Smooth muscle cell (in vitro differentiated cells): ENCODE measurements around the gene RTCA. TPM values are rescaled to one million over a fixed set of nuclear protein-coding genes. Genes with fewer than 3 reads are reported as not detected.

ENCODE experiments used
- DNase-seq: peaks from one replicate; lab custom pipeline; 2025; ENCODE audit not compliant: unreplicated experiment; lab: John Stamatoyannopoulos, UW
- H2AFZ ChIP-seq: fragments of 200-600 bp; sonication (generic); 2 replicates; pipeline ENCODE4 v1.6.0; 2016; ENCODE audit warnings: antibody characterized with exemption, low read depth, mild to moderate bottlenecking
- H3F3A ChIP-seq: fragments of 200-600 bp; sonication (generic); 2 replicates; pipeline ENCODE4 v1.6.0; 2017; ENCODE audit warnings: antibody characterized with exemption, low read depth
- H3K27ac ChIP-seq: fragments of 200-600 bp; sonication (generic); 2 replicates; pipeline ENCODE4 v1.5.1; 2016; ENCODE audit warnings: low read depth, mild to moderate bottlenecking
- H3K27me3 ChIP-seq: fragments of 200-600 bp; sonication (generic); 2 replicates; pipeline ENCODE4 v1.6.1; 2016; ENCODE audit warnings: low read depth, mild to moderate bottlenecking
- H3K36me3 ChIP-seq: fragments of 200-600 bp; sonication (generic); 2 replicates; pipeline ENCODE4 v1.5.1; 2016; ENCODE audit warnings: low read depth
- H3K4me1 ChIP-seq: fragments of 200-600 bp; sonication (generic); 2 replicates; pipeline ENCODE4 v1.5.1; 2016; ENCODE audit warnings: low read depth
- H3K4me2 ChIP-seq: fragments of 200-600 bp; sonication (generic); 2 replicates; pipeline ENCODE4 v1.6.0; 2016; ENCODE audit warnings: mild to moderate bottlenecking
- H3K4me3 ChIP-seq: fragments of 200-600 bp; sonication (generic); 2 replicates; pipeline ENCODE4 v1.5.1; 2016; ENCODE audit warnings: mild to moderate bottlenecking
- H3K79me2 ChIP-seq: fragments of 200-600 bp; sonication (generic); 2 replicates; pipeline ENCODE4 v1.6.0; 2016; ENCODE audit warnings: low read depth, mild to moderate bottlenecking
- H3K9ac ChIP-seq: fragments of 200-600 bp; sonication (generic); 2 replicates; pipeline ENCODE4 v1.6.0; 2016; ENCODE audit warnings: low read depth
- H3K9me3 ChIP-seq: fragments of 200-600 bp; sonication (generic); replicated peaks from 2 replicates; pipeline ENCODE4 v1.5.1; 2016; ENCODE audit warnings: low read depth
- H4K20me1 ChIP-seq: fragments of 200-600 bp; sonication (generic); 2 replicates; pipeline ENCODE4 v1.6.0; 2016; ENCODE audit warnings: low read depth
- WGBS: methylation state at CpG from one replicate; pipeline ENCODE4 v1.1.7; 2016; ENCODE audit warnings: low lambda C conversion rate; 5-methylcytosine and 5-hydroxymethylcytosine counted together
- polyA plus RNA-seq: library from polyadenylated mRNA; unstranded; fragments of >200 nt; fragmentation: Nextera tagmentation; extraction: Ambion mirVana; gene quantifications from 2 replicates; pipeline ENCODE4 v1.2.1, GENCODE V29; 2016
- total RNA-seq: library from RNA; depleted of rRNA; stranded (reverse); fragments of >200 nt; gene quantifications from 2 replicates; pipeline ENCODE4 v1.2.3, GENCODE V29; 2014
- TF ChIP-seq, protein P1 (sequence below): fragments of 200-600 bp; sonication (generic); IDR thresholded peaks from 2 replicates; pipeline ENCODE4 v1.5.1; 2017; ENCODE audit warnings: borderline replicate concordance, mild to moderate bottlenecking, antibody characterized with exemption; ENCODE audit not compliant: insufficient read depth, poor library complexity, severe bottlenecking

Gene RTCA
- total and polyA plus RNA-seq, 2 experiments from 2014 or later, result 51.7 to 67.5 TPM

DNA sequence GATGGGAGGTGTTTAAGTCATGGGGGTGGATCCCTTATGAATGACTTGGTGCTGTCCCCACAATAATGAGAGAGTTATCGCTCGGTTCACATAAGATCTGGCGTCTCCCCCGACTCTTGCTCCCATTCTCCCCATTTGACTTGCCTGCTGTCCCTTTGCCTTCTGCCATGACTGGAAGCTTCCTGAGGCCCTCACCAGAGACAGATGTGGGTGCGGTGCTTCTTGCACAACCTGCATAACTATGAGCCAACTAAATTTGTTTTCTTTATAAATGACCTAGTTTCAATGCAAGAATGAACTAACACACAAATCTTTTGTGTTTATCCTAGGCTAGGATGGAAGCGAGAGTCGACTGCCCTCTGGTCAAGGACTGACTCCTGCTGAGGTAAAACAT is 55.1 kb downstream of the RTCA start:
- DNase-seq, result no peak
- H3K4me2 ChIP-seq, result no peak overlapping the region
- 97% methylated on average over 7 of the region's 7 CpGs for WGBS
- H3K79me2 ChIP-seq, result no peaks in the 10 kb centered on the region
- no peaks in the 10 kb centered on the region for H3F3A ChIP-seq
- no peak overlapping the region for H3K9ac ChIP-seq
- H3K27me3 ChIP-seq, result no peaks in the 10 kb centered on the region
- H2AFZ ChIP-seq, result no peak overlapping the region
- H3K27ac ChIP-seq, result no peak overlapping the region
- no peaks in the 10 kb centered on the region for H4K20me1 ChIP-seq
- TF ChIP-seq, protein P1, sequence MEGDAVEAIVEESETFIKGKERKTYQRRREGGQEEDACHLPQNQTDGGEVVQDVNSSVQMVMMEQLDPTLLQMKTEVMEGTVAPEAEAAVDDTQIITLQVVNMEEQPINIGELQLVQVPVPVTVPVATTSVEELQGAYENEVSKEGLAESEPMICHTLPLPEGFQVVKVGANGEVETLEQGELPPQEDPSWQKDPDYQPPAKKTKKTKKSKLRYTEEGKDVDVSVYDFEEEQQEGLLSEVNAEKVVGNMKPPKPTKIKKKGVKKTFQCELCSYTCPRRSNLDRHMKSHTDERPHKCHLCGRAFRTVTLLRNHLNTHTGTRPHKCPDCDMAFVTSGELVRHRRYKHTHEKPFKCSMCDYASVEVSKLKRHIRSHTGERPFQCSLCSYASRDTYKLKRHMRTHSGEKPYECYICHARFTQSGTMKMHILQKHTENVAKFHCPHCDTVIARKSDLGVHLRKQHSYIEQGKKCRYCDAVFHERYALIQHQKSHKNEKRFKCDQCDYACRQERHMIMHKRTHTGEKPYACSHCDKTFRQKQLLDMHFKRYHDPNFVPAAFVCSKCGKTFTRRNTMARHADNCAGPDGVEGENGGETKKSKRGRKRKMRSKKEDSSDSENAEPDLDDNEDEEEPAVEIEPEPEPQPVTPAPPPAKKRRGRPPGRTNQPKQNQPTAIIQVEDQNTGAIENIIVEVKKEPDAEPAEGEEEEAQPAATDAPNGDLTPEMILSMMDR, result no peak
- no peaks in the 10 kb centered on the region for H3K36me3 ChIP-seq
- no peaks in the 10 kb centered on the region for H3K4me1 ChIP-seq
- H3K9me3 ChIP-seq, result peaks cover 3% of the 10 kb centered on the region
- H3K4me3 ChIP-seq, result no peak overlapping the region

DNA sequence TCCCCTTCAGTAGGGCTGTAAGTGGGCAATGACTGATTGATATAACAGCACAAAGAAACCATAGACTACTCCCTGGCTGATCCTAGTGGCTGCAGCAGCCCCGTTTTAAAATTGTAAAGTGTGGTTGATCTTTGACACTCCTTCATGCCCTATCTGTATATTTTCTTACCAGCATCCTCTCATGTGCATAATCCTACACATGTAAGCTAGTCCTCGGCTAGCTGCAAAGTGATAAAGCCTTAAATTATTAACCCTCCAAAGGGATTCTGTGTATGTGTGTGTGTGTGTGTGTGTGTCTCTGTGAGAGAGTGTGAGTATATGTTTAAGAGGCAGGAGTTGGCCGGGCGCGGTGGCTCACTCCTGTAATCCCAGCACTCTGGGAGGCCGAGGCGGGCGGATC is 55.5 kb downstream of the RTCA start:
- TF ChIP-seq, protein P1, result no peak
- H3K9ac ChIP-seq, result no peak overlapping the region
- no peaks in the 10 kb centered on the region for H3K36me3 ChIP-seq
- H2AFZ ChIP-seq, result no peak overlapping the region
- peaks cover 3% of the 10 kb centered on the region for H3K9me3 ChIP-seq
- H3K27ac ChIP-seq, result no peak overlapping the region
- 92% methylated on average over 8 of the region's 8 CpGs for WGBS
- H3F3A ChIP-seq, result no peaks in the 10 kb centered on the region
- H3K4me2 ChIP-seq, result no peak overlapping the region
- H3K4me1 ChIP-seq, result no peaks in the 10 kb centered on the region
- DNase-seq, result no peak
- no peaks in the 10 kb centered on the region for H3K79me2 ChIP-seq
- no peak overlapping the region for H3K4me3 ChIP-seq
- no peaks in the 10 kb centered on the region for H3K27me3 ChIP-seq
- H4K20me1 ChIP-seq, result no peaks in the 10 kb centered on the region

DNA sequence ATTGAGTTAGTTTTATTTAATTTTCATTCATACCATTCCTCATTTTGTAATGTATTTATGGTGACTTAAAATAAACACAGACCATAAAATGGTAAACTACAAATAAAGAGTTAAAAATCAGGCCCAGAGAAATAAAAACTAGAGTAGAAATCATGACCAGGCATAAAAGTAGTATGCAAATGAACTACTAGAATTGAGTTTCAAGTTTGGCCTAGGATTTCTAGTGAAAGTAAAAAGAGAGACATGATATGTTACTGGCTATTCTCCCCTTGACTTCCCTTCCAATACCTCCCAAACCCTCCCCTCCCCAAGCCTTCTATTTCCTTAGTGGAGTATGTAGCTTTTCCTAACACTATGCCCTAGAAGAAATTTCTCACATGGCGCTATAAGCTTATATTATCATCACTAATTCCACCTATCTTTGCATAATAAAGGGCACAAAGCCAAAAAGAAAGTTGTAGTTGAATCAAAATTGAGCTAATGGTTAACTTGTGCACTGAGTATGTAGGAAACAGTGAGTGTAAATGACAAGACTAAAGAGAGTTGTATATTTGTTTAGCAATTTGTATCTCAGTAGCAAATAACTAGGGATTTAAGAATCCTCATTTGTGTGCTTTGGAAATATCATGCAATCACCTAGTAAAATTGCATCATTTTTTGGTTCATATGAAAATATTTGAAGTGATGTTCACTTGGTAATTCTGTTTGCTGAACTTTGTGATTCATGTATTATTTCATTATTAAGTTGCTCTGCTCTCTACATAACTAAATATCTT is 56.6 kb downstream of the RTCA start:
- Histone ChIP-seq H3K36me3 (no peaks in the 10 kb centered on the region), H3F3A (no peaks in the 10 kb centered on the region), H3K9ac (no peak overlapping the region), H2AFZ (peak overlapping the region; percentile 46), H3K4me3 (no peak overlapping the region), H3K27ac (peak overlapping the region; percentile 52), H3K4me2 (peak overlapping the region; percentile 27), H3K9me3 (no peaks in the 10 kb centered on the region), H3K79me2 (no peaks in the 10 kb centered on the region), H3K4me1 (no peaks in the 10 kb centered on the region), H4K20me1 (no peaks in the 10 kb centered on the region), H3K27me3 (no peaks in the 10 kb centered on the region)
- DNase-seq, result no peak
- 70% methylated on average over 1 of the region's 1 CpG for WGBS
- TF ChIP-seq, protein P1, result no peak
